OCI-LY7 (cell line): ENCODE results near the gene MAP3K1. TPM values are rescaled to one million over a fixed set of nuclear protein-coding genes. Genes with fewer than 3 reads are reported as not detected.

ENCODE experiments used
- BruUV-seq: library from RNA; stranded (reverse); fragments of 400-500 nt; replicated peaks from 2 replicates; lab custom pipeline; 2021; lab: Mats Ljungman, UMichigan
- CTCF ChIA-PET: fragments of 300-600 bp; sonication (Branson Sonifier 250); formaldehyde crosslinking; loops from one replicate; lab custom pipeline; 2022; ENCODE audit warnings: antibody characterized with exemption; ENCODE audit not compliant: unreplicated experiment; lab: Charles Lee
- POLR2A ChIA-PET: fragments of 300-600 bp; sonication (Branson Sonifier 250); formaldehyde crosslinking; loops from one replicate; lab custom pipeline; 2022; ENCODE audit warnings: antibody characterized with exemption; lab: Charles Lee
- DNase-seq: peaks from one replicate; pipeline ENCODE4 v3.0.0-alpha.2; 2015; ENCODE audit warnings: low spot score
- H2AFZ ChIP-seq: fragments of 200-600 bp; sonication (generic), shearing (Covaris generic); 2 replicates; pipeline ENCODE4 v1.6.1; 2014; ENCODE audit warnings: mild to moderate bottlenecking, antibody characterized with exemption, low read length, moderate library complexity
- H3K27ac ChIP-seq: fragments of 200-600 bp; sonication (generic); 2 replicates; pipeline ENCODE4 v1.5.1; 2014; ENCODE audit warnings: mixed run types, low read depth, mild to moderate bottlenecking, moderate library complexity, low read length, inconsistent platforms; ENCODE audit not compliant: poor library complexity, severe bottlenecking
- H3K36me3 ChIP-seq: fragments of 200-600 bp; sonication (generic); 2 replicates; pipeline ENCODE4 v1.6.1; 2014; ENCODE audit warnings: mild to moderate bottlenecking, antibody characterized with exemption, low read length, moderate library complexity, mixed read lengths; ENCODE audit not compliant: insufficient read depth
- H3K4me1 ChIP-seq: fragments of 200-600 bp; sonication (generic); 2 replicates; pipeline ENCODE4 v1.5.1; 2014; ENCODE audit warnings: mild to moderate bottlenecking, low read length; ENCODE audit not compliant: insufficient read depth, poor library complexity, severe bottlenecking
- H3K4me2 ChIP-seq: fragments of 200-600 bp; sonication (generic); 2 replicates; pipeline ENCODE4 v1.6.1; 2014; ENCODE audit warnings: mild to moderate bottlenecking, low read length
- H3K4me3 ChIP-seq: fragments of 200-600 bp; sonication (generic); 2 replicates; pipeline ENCODE4 v1.5.1; 2014; ENCODE audit warnings: mild to moderate bottlenecking, low read depth, low read length; ENCODE audit not compliant: poor library complexity, severe bottlenecking
- H3K79me2 ChIP-seq: fragments of 200-600 bp; sonication (generic); 2 replicates; pipeline ENCODE4 v1.6.1; 2016; ENCODE audit warnings: low read depth, mild to moderate bottlenecking, low read length, moderate library complexity, mixed read lengths; ENCODE audit not compliant: insufficient read depth
- H3K9me2 ChIP-seq: fragments of 200-600 bp; sonication (generic); 2 replicates; pipeline ENCODE4 v1.6.1; 2016; ENCODE audit warnings: mild to moderate bottlenecking, low read length, mixed read lengths; ENCODE audit not compliant: insufficient read depth
- H3K9me3 ChIP-seq: fragments of 200-600 bp; sonication (generic); 2 replicates; pipeline ENCODE4 v1.6.1; 2014; ENCODE audit warnings: mild to moderate bottlenecking, mixed run types, low read length, mixed read lengths
- H4K20me1 ChIP-seq: fragments of 200-600 bp; sonication (generic); 2 replicates; pipeline ENCODE4 v1.6.1; 2014; ENCODE audit warnings: mild to moderate bottlenecking, antibody characterized with exemption, low read length, moderate library complexity, mixed read lengths; ENCODE audit not compliant: insufficient read depth
- EZH2phosphoT487 ChIP-seq: fragments of 200-600 bp; sonication (generic); IDR thresholded peaks from 2 replicates; pipeline ENCODE4 v1.6.1; 2018; ENCODE audit warnings: low read depth, borderline replicate concordance, mild to moderate bottlenecking, mixed run types, antibody characterized with exemption, low read length, moderate library complexity, mixed read lengths
- intact Hi-C: fragments of 100-400 bp; cut with micrococcal nuclease; formaldehyde crosslinking; loops from one replicate; pipeline ENCODE4 v1.10.0; 2022; ENCODE audit not compliant: unreplicated experiment
- total RNA-seq, 2 experiments: library from RNA; depleted of rRNA in 1 of 2; stranded (reverse); fragments of >200 nt in 1 of 2; shearing (Covaris generic) in 1 of 2; gene quantifications; 2 replicates each; pipeline ENCODE4 v1.2.3, GENCODE V29; 2014 to 2022
- TF ChIP-seq, protein P1 (sequence below): fragments of 200-600 bp; sonication (generic); conservative IDR thresholded peaks from 2 replicates; pipeline ENCODE4 v1.5.1; 2014; ENCODE audit warnings: mild to moderate bottlenecking, antibody characterized with exemption, low read length, moderate library complexity, mixed read lengths

Gene MAP3K1
- total RNA-seq, 2 experiments from 2014 or later = 29.4 to 29.9 TPM

DNA sequence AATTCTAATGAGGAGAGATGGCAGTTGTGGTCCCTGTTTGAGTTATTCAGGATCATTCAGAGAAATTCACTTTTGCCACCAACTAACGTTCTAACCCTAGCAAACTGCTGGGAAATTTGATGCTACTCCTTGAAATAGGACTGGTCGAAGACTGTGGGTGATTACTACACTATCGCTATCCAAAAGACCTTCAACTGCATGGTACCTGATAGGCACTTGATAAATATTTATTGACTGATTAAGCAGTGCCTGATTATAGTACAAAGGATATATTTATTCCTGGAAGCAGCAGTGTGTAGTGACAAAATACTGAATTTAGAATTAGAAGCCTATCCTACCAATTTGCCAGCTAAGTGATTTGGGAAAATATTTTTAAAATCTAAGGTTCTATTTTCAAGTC is 14.1 kb upstream of the MAP3K1 start:
- CTCF ChIA-PET = no interaction called here
- TF ChIP-seq EZH2phosphoT487 = no peak
- TF ChIP-seq, protein P1, sequence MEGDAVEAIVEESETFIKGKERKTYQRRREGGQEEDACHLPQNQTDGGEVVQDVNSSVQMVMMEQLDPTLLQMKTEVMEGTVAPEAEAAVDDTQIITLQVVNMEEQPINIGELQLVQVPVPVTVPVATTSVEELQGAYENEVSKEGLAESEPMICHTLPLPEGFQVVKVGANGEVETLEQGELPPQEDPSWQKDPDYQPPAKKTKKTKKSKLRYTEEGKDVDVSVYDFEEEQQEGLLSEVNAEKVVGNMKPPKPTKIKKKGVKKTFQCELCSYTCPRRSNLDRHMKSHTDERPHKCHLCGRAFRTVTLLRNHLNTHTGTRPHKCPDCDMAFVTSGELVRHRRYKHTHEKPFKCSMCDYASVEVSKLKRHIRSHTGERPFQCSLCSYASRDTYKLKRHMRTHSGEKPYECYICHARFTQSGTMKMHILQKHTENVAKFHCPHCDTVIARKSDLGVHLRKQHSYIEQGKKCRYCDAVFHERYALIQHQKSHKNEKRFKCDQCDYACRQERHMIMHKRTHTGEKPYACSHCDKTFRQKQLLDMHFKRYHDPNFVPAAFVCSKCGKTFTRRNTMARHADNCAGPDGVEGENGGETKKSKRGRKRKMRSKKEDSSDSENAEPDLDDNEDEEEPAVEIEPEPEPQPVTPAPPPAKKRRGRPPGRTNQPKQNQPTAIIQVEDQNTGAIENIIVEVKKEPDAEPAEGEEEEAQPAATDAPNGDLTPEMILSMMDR = no peak
- no peaks in the 10 kb centered on the region for H3K9me2 ChIP-seq

DNA sequence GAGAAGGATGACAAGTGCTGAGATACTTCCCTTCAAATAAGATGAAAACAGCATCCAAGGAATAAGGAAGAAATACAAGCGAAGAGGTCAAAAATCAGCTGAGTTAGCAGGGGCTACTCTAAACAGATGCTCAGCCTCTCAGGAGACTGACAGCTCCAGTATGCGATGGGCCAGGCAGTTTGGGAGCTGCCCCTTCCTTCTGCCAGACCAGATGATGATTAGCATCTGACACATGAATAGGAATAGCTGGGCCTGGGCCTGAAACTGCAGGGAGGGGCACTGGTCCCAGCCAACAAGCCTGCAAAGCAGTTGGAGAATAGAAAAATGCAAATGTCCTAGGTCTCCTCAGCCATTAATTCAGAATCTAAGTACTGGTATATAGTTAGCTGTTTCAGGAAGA is 13.1 kb upstream of the MAP3K1 start:
- ChIA-PET POLR2A (interaction anchor here (0.6 to 1.5 kb wide), 9 partner anchors 20 to 1023 kb away, joined by 3 to 5 read pairs (median 3); no protein-coding TSS in a partner anchor), CTCF (no interaction called here)
- no peaks in the 10 kb centered on the region for H3K9me3 ChIP-seq
- H3K4me3 ChIP-seq = no peak overlapping the region
- no peaks in the 10 kb centered on the region for H3K79me2 ChIP-seq
- no peaks in the 10 kb centered on the region for H3K36me3 ChIP-seq
- DNase-seq = no peak
- H3K27ac ChIP-seq = no peak overlapping the region
- no peaks in the 10 kb centered on the region for H3K4me1 ChIP-seq
- no peak overlapping the region for H3K4me2 ChIP-seq
- BruUV-seq = no TSS peak
- intact Hi-C loops = no loop called here
- TF ChIP-seq, protein P1 = no peak
- no peak for TF ChIP-seq EZH2phosphoT487
- H4K20me1 ChIP-seq = no peaks in the 10 kb centered on the region
- no peaks in the 10 kb centered on the region for H3K9me2 ChIP-seq
- H2AFZ ChIP-seq = no peak overlapping the region

More for the DNA sequence above, 14.1 kb upstream of the MAP3K1 start:
- no peak for DNase-seq
- Histone ChIP-seq H3K79me2 (no peaks in the 10 kb centered on the region), H4K20me1 (no peaks in the 10 kb centered on the region), H3K4me1 (no peaks in the 10 kb centered on the region), H2AFZ (no peak overlapping the region), H3K36me3 (no peaks in the 10 kb centered on the region), H3K4me2 (no peak overlapping the region), H3K9me3 (no peaks in the 10 kb centered on the region), H3K27ac (no peak overlapping the region), H3K4me3 (no peak overlapping the region)
- BruUV-seq = no TSS peak
- POLR2A ChIA-PET = interaction anchor here (1.1 kb wide), 1 partner anchor 385 kb away, joined by 3 read pairs; no protein-coding TSS in a partner anchor
- intact Hi-C loops = no loop called here

DNA sequence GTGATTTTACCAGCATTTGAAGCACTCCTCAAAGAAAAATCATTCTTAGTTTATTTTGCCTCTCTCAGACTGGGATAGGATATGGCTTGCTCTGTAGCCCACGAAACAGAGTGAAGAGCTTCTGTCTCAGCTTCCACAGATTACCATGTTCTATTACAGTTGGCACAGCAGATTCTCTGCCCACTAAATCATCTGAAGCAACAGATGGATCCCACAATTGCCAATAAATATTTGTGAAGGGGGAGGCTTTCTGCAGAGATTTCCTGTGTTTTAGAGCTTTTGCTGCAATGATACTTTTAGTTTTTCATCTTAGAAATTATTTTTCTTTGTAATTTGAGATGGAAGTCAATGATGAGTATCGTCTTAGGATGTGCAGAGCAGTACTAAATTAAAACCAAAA is 12.3 kb upstream of the MAP3K1 start:
- ChIA-PET CTCF (no interaction called here), POLR2A (interaction anchor here (0.5 to 1.9 kb wide), 10 partner anchors 10 to 154 kb away, joined by 3 to 7 read pairs (median 3); no protein-coding TSS in a partner anchor)
- Histone ChIP-seq H3K4me1 (no peaks in the 10 kb centered on the region), H3K36me3 (no peaks in the 10 kb centered on the region), H3K4me3 (no peak overlapping the region), H4K20me1 (no peaks in the 10 kb centered on the region), H3K9me2 (no peaks in the 10 kb centered on the region), H2AFZ (no peak overlapping the region; the same call in 1 of the 2 replicates), H3K9me3 (no peaks in the 10 kb centered on the region), H3K79me2 (no peaks in the 10 kb centered on the region), H3K4me2 (no peak overlapping the region), H3K27ac (no peak overlapping the region)
- no TSS peak for BruUV-seq
- TF ChIP-seq EZH2phosphoT487 = no peak
- TF ChIP-seq, protein P1 = no peak
- DNase-seq = no peak
- intact Hi-C loops = no loop called here
